HG02678 (cell line): ENCODE measurements around the gene ARMC5.
"Not testable (repeated sequence)": the region's sequence is repeated elsewhere in the genome, so short reads cannot be mapped to it uniquely, and the experiment has no call there.

Experiments
- ATAC-seq: cut with Tn5 transposase; IDR thresholded peaks from one replicate; pipeline ENCODE4 v1.9.1; 2021; ENCODE audit warnings: mild to moderate bottlenecking, moderate library complexity; ENCODE audit not compliant: unreplicated experiment

The ARMC5 gene

GRCh38 chr16:31476303-31477219 lies 17.3 kb downstream of the ARMC5 start:
- ATAC-seq: peak; percentile 62

GRCh38 chr16:31477220-31478216 lies 18.2 kb downstream of the ARMC5 start:
- ATAC-seq: peak; percentile 36

DNA sequence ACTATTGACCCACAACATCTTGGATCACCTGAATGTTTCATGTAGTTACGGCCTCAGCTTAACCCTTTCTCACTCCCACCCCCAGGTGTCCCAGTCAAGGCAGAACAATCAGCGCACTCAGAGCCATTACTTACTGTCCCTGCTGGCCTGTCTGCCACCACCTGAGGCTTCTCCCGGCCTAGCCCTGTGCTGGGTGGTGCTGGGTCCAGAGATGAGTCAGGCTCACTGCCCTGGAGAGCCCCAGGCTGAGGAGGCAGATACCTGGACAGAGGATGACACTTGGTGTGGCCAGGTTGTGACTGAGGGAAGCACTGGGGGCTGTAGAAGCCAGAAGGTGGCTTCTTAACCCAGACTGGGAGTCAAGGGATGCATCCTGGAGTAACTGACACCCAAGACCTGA lies 19.7 kb downstream of the ARMC5 start:
- ATAC-seq: no peak

DNA sequence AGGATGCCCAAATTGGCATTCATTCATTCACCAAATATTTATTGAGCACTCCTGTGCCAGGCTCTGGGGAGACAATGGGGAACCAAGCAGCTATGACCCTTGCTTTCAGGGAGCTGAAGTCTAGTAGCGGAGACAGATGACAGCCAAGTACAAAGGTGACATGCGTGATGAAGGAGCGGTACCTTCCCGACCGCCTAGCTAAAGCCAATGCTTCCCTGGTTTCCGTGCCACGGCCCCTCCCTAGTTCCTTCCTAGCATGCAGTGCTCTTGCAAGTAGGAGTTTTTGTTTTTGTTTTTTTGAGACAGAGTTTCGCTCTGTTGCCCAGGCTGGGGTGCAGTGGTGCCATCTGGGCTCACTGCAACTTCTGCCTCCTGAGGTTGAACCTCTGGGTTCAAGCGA lies 20.4 kb downstream of the ARMC5 start:
- no peak for ATAC-seq

GRCh38 chr16:31480851-31481536 lies 21.7 kb downstream of the ARMC5 start:
- no peak for ATAC-seq

DNA sequence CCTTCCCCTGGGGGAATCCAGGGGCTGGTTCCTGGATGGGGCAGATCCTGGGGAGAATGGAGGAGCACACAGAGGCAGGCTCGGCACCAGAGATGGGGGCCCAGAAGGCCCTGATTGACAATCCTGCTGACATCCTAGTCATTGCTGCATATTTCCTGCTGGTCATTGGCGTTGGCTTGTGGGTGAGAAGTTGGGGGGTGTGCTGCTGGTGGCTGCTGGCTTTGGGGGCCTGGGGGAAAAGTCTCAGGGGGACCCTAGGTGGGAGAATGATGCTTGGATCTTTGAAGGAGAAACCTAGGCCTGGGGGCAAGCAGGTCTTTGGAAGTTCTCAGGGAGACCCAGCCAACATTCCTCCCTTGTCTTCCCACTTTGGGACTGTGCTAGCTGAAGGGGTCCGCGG lies 23.8 kb downstream of the ARMC5 start, which contains the start of gene SLC5A2:
SLC5A2 (plus strand) TSS at position 43 of the 400 bp plus-strand sequence; CDS start at position 57, 14 bp downstream.
- ATAC-seq: no peak

GRCh38 chr16:31484048-31484447 lies 24.7 kb downstream of the ARMC5 start:
- not testable (repeated sequence) for ATAC-seq

- no peak for ATAC-seq
Measured at GRCh38 chr16:31484491-31485171, 25.3 kb downstream of the ARMC5 start.

DNA sequence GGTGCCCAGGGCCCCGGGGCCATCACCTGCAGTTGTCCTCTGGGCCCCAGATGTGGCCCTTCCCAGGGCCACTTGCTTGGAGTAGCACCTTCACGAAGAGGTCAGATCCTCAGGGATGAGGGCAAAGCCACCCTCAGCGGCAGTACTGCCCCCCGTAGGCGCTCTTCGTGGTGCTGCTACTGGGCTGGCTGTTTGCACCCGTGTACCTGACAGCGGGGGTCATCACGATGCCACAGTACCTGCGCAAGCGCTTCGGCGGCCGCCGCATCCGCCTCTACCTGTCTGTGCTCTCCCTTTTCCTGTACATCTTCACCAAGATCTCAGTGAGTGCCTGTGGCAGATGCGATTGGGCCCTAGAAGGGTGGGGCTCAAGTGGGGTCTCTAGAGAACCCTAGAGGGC lies 26.3 kb downstream of the ARMC5 start:
- ATAC-seq: no peak

DNA sequence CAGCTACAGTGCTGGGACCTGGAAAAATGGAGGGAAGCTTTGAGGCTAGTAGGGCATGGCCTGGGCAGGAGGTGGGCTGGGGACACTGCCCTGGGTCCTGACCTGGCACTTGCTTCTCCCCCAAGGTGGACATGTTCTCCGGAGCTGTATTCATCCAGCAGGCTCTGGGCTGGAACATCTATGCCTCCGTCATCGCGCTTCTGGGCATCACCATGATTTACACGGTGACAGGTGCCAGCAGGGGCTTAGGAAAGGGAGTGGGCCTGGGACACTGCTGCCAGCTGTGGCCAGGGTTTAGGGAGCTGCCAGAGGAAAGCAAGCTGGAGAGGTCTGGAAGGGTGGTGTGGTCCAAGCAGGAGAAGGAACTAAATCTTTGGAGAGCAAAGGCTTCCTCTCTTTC lies 26.7 kb downstream of the ARMC5 start:
- ATAC-seq: no peak

DNA sequence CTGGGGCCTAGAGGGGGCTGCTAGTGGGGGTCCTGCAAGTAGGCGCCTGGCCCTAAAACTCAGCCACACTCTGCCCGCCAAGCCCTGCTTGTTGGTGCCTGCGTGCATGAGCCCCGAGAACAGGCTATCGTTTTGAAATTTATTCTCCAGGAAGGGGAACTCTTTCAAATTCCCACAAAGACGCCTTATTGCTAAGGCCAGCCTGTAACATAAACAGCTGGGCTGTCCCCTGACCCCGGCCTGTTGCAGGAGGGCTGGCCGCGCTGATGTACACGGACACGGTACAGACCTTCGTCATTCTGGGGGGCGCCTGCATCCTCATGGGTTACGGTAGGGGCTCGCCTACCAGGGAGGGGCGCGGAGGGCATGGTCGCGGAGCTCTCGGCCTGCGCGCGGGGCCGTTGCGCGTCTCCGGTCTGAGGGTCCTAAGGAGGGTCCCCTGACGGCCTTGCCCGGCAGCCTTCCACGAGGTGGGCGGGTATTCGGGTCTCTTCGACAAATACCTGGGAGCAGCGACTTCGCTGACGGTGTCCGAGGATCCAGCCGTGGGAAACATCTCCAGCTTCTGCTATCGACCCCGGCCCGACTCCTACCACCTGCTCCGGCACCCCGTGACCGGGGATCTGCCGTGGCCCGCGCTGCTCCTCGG lies 27.9 kb downstream of the ARMC5 start:
- no peak for ATAC-seq

GRCh38 chr16:31487720-31488467 lies 28.6 kb downstream of the ARMC5 start:
- ATAC-seq: peak; percentile 89

- ATAC-seq: no peak
Measured at GRCh38 chr16:31488468-31489297, 29.4 kb downstream of the ARMC5 start.

GRCh38 chr16:31489298-31489564 lies 29.9 kb downstream of the ARMC5 start:
- ATAC-seq: no peak

- no peak for ATAC-seq
Measured at GRCh38 chr16:31489616-31490584, 30.6 kb downstream of the ARMC5 start.

DNA sequence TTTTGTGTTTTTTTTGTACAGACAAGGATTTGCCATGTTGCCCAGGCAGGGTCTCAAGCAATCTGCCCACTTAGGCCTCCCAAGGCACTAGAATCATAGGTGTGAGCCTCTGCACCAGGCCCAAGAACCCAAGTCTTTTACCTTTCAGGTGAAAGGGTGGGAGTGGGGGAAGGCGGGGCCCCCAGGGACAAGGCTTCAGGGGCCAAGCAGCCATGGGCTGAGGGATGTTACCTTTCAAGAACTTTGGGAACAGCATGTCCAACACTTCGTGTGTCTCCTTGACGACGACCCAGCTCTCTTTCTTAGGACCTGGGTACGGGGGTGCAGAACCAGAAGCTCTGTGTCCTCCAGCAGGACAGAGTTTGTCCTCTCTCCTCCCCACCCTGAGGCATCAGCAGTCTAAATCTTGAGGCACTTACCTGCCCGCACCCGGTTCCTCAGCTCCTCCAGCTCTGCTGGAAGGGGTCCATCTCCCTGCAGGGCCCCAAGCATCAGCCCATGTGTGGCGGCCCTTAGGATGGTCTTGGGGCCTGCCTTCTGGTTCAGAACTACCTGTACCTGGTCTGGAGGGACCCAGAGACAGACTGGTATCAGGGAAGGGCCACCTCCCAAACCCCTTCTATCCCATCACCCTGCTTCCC lies 32.6 kb downstream of the ARMC5 start:
- no peak for ATAC-seq
